ENCODE data around the gene RUFY4. TPM values are rescaled to one million over a fixed set of nuclear protein-coding genes. Genes with fewer than 3 reads are reported as not detected.
"Not testable (repeated sequence)": the region's sequence is repeated elsewhere in the genome, so short reads cannot be mapped to it uniquely, and the experiment has no call there.

RUFY4 gene
- total and polyA plus RNA-seq, 10 donors: 0.32 to 4.5 (median 2.6) TPM

DNA sequence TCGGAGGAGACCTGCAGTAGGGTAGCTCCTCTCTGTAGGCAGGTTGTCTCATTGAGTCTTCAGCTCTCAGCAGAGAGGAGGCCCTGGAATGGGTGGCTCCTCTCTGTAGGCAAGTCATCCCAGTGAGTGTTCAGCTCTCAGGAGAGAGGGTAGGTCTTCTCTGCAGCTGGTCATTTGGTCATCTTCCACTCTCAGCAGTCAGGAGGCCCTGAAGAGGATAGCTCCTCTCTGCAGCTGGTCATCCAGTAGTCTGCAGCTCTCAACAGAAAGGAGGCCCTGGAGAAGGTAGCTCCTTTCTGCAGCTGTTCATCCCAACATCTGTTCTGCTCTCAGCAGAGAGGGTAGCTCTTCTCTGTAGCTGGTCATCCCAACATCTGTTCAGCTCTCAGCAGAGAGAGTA lies 26.0 kb upstream of the RUFY4 start:
- no peak overlapping the region for H3K27ac ChIP-seq
- intact Hi-C loops (cut with DNase I; ENCODE audit: low total_unique reads): no loop called here
- TF ChIP-seq POLR2AphosphoS5 (IDR thresholded peaks at IDR 0.05) (no peak), POLR2A (IDR thresholded peaks at IDR 0.05) (no peak)
- peaks cover 0 to 32% (median 13%) of the 10 kb centered on the region in 6 donors for H3K4me1 ChIP-seq
- no peak for DNase-seq
- H3K4me3 ChIP-seq: no peak overlapping the region
- H3K27me3 ChIP-seq (replicated peaks in 1 of 7): no peaks in the 10 kb centered on the region
- 83 to 100% (median 91%) methylated on average over 1 of the region's 1 CpG for WGBS, 5 donors
- H3K36me3 ChIP-seq: no peaks in the 10 kb centered on the region
- H3K9me3 ChIP-seq: peaks cover 0 to 16% (median 6%) of the 10 kb centered on the region in 8 donors

GRCh38 chr2:218043701-218044109 lies 25.3 kb upstream of the RUFY4 start:
- Histone ChIP-seq H3K36me3 (no peaks in the 10 kb centered on the region), H3K4me3 (no peak overlapping the region), H3K4me1 (peaks cover 0 to 34% (median 13%) of the 10 kb centered on the region in 6 donors), H3K9me3 (peaks cover 0 to 18% (median 7%) of the 10 kb centered on the region in 8 donors), H3K27ac (peak overlapping the region in 1 of 8 donors; percentile 29), H3K27me3 (replicated peaks in 1 of 7) (no peaks in the 10 kb centered on the region)
- WGBS, 5 donors: 91 to 100% (median 95%) methylated on average over 3 to 5 of the region's 5 CpGs
- no peak for DNase-seq
- TF ChIP-seq POLR2A (IDR thresholded peaks at IDR 0.05): no peak
- TF ChIP-seq CTCF (IDR thresholded peaks at IDR 0.05 in 8 of 11, conservative IDR thresholded peaks at IDR 0.05 in 3 of 11): no peak
- TF ChIP-seq POLR2AphosphoS5 (IDR thresholded peaks at IDR 0.05): no peak
- intact Hi-C loops (cut with DNase I; ENCODE audit: low total_unique reads): no loop called here

DNA sequence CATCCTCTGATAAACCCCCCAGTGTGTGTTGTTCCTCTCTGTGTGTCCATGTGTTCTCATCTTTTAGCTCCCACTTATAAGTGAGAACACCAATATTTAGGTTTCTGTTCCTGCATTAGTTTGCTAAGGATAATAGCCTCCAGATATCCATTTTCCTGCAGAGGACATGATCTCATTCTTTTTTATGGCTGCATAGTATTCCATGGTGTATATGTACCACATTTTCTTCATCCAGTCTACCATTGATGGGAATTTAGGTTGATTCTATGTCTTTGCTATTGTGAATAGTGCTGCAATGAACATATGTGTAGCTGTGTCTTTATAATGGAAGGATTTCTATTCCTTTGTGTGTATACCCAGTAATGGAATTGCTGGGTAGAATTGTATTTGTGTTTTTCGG lies 24.5 kb upstream of the RUFY4 start:
- H3K4me3 ChIP-seq; DNase-seq; H3K27me3 ChIP-seq (replicated peaks in 1 of 7); intact Hi-C loops (cut with DNase I; ENCODE audit: low total_unique reads); H3K36me3 ChIP-seq: not testable (repeated sequence)
- Histone ChIP-seq H3K4me1 (peaks cover 0 to 34% (median 13%) of the 10 kb centered on the region in 6 donors), H3K9me3 (peaks cover 0 to 27% (median 15%) of the 10 kb centered on the region in 8 donors), H3K27ac (peak overlapping the region in 1 of 8 donors; percentile 72)
- 89 to 100% (median 97%) methylated on average over 1 of the region's 1 CpG for WGBS, 5 donors

GRCh38 chr2:218046238-218046637 lies 22.8 kb upstream of the RUFY4 start:
- intact Hi-C loops (cut with DNase I; ENCODE audit: low total_unique reads): no loop called here

GRCh38 chr2:218047536-218048225 lies 21.4 kb upstream of the RUFY4 start:
- peaks cover 0 to 27% (median 9%) of the 10 kb centered on the region in 6 donors for H3K4me1 ChIP-seq
- H3K27me3 ChIP-seq (replicated peaks in 1 of 7): no peaks in the 10 kb centered on the region
- TF ChIP-seq CTCF (IDR thresholded peaks at IDR 0.05 in 8 of 11, conservative IDR thresholded peaks at IDR 0.05 in 3 of 11) (no peak), POLR2A (IDR thresholded peaks at IDR 0.05) (no peak), POLR2AphosphoS5 (IDR thresholded peaks at IDR 0.05) (no peak)
- H3K4me3 ChIP-seq: no peak overlapping the region
- intact Hi-C loops (cut with DNase I; ENCODE audit: low total_unique reads): no loop called here
- H3K27ac ChIP-seq: peak overlapping the region in 6 of 8 donors; percentile 44 to 72 (median 64)
- no peaks in the 10 kb centered on the region for H3K36me3 ChIP-seq
- 36 to 67% (median 56%) methylated on average over 8 of the region's 8 CpGs for WGBS, 5 donors
- no peak for DNase-seq
- peaks cover 0 to 41% (median 24%) of the 10 kb centered on the region in 8 donors for H3K9me3 ChIP-seq

More at GRCh38 chr2:218046238-218046637, 22.8 kb upstream of the RUFY4 start:
- Histone ChIP-seq H3K36me3 (no peaks in the 10 kb centered on the region), H3K4me3 (no peak overlapping the region), H3K27ac (peak overlapping the region in 6 of 8 donors; percentile 44 to 72 (median 64)), H3K27me3 (replicated peaks in 1 of 7) (no peaks in the 10 kb centered on the region), H3K9me3 (peaks cover 0 to 41% (median 24%) of the 10 kb centered on the region in 8 donors), H3K4me1 (peaks cover 0 to 34% (median 12%) of the 10 kb centered on the region in 6 donors)
- no peak for TF ChIP-seq POLR2AphosphoS5 (IDR thresholded peaks at IDR 0.05)
- DNase-seq: no peak
- 28 to 45% (median 38%) methylated on average over 4 of the region's 4 CpGs for WGBS, 5 donors

Measured in spleen (tissue), 11 donors.